K562 (cell line): ENCODE measurements around the gene SCGB1C2. TPM values are rescaled to one million over a fixed set of nuclear protein-coding genes. Genes with fewer than 3 reads are reported as not detected.
"Not testable (repeated sequence)": the region's sequence is repeated elsewhere in the genome, so short reads cannot be mapped to it uniquely, and the experiment has no call there.

Experiments used
- ATAC-seq: fragments of 200-7000 bp; cut with Tn5 transposase; 3 replicates; pipeline ENCODE4 v1.9.1; 2020; ENCODE audit warnings: moderate library complexity
- BruUV-seq: library from RNA; stranded (reverse); fragments of 400-500 nt; replicated peaks from 2 replicates; lab custom pipeline; 2021; lab: Mats Ljungman, UMichigan
- CTCF ChIA-PET: fragments of 300-600 bp; formaldehyde crosslinking; extraction: SDS; loops from one replicate; lab custom pipeline; 2021; ENCODE audit warnings: low intra/inter-chr PET ratio; lab: Yijun Ruan, JAX
- POLR2A ChIA-PET: fragments of 300-600, 350-650 bp; sonication (Branson Sonifier 250); formaldehyde crosslinking; extraction: SDS; loops from one replicate; lab custom pipeline; 2021; ENCODE audit warnings: antibody characterized with exemption, inconsistent platforms; lab: Yijun Ruan, JAX
- DNase-seq, 4 experiments: peaks; one replicate each; pipeline versions ENCODE4 v3.0.0 to v3.0.0-alpha.2; 2011 to 2018; ENCODE audit warnings: low spot score in 3 of 4, mixed read lengths in 3 of 4; ENCODE audit errors: extremely low read depth in 1 of 4
- FAIRE-seq: peaks from 2 replicates; lab custom pipeline; 2011; peaks lifted over from hg19 to GRCh38; lab: Jason Lieb, UNC
- H2AFZ ChIP-seq: 2 replicates; pipeline ENCODE4 v1.6.0; 2011; ENCODE audit warnings: low read depth, low read length, control low read depth, inconsistent platforms
- H3K27ac ChIP-seq: fragments of 200-600 bp; 3 replicates; pipeline ENCODE4 v1.8.0; 2011; ENCODE audit warnings: low read depth, mild to moderate bottlenecking, control low read depth, inconsistent platforms, low read length, moderate library complexity, mixed read lengths; ENCODE audit errors: extremely low read depth
- H3K27me3 ChIP-seq, 2 experiments: fragments of 300-600 bp in 1 of 2; 2 replicates in 1 of 2; 3 replicates in 1 of 2; pipeline versions ENCODE4 v1.6.0 to v1.8.0; 2011; ENCODE audit warnings: inconsistent platforms in 2 of 2, low read length in 2 of 2, mild to moderate bottlenecking in 1 of 2, mixed read lengths in 1 of 2, moderate library complexity in 1 of 2; ENCODE audit not compliant: control insufficient read depth in 2 of 2, insufficient read depth in 2 of 2
- H3K36me3 ChIP-seq: fragments of 300-600 bp; 3 replicates; pipeline ENCODE4 v1.8.0; 2011; ENCODE audit warnings: mild to moderate bottlenecking, low read length, inconsistent platforms; ENCODE audit not compliant: control insufficient read depth, insufficient read depth
- H3K4me1 ChIP-seq, 2 experiments: fragments of 200-600 bp in 1 of 2; replicated peaks in 1 of 2; 2 replicates in 1 of 2; 3 replicates in 1 of 2; pipeline versions ENCODE4 v1.5.1 to v1.8.0; 2011; ENCODE audit warnings: inconsistent platforms in 2 of 2, low read length in 2 of 2, mild to moderate bottlenecking in 1 of 2, mixed read lengths in 1 of 2, moderate library complexity in 1 of 2; ENCODE audit not compliant: control insufficient read depth in 2 of 2, insufficient read depth in 2 of 2
- H3K4me2 ChIP-seq: 2 replicates; pipeline ENCODE4 v1.6.1; 2011; ENCODE audit warnings: low read length, control low read depth, inconsistent platforms, mixed read lengths; ENCODE audit not compliant: insufficient read depth
- H3K4me3 ChIP-seq: fragments of 200-600 bp; sonication (generic), shearing (Covaris generic); 2 replicates; pipeline ENCODE4 v1.5.1; 2016; ENCODE audit warnings: control low read depth, inconsistent platforms
- H3K79me2 ChIP-seq: fragments of 200-600 bp; 3 replicates; pipeline ENCODE4 v1.8.0; 2011; ENCODE audit warnings: low read length, inconsistent platforms; ENCODE audit not compliant: control insufficient read depth, insufficient read depth
- H3K9ac ChIP-seq, 2 experiments: 2 replicates each; pipeline versions ENCODE4 v1.6.0 to v1.6.1; 2011; ENCODE audit warnings: low read depth in 2 of 2, low read length in 2 of 2, control low read depth in 1 of 2, inconsistent platforms in 1 of 2, mild to moderate bottlenecking in 1 of 2, mixed read lengths in 1 of 2; ENCODE audit not compliant: insufficient read depth in 1 of 2
- H3K9me1 ChIP-seq: one replicate; pipeline ENCODE4 v1.6.0; 2011; ENCODE audit warnings: inconsistent platforms, mild to moderate bottlenecking, low read length, moderate library complexity; ENCODE audit not compliant: control insufficient read depth, insufficient read depth
- H3K9me3 ChIP-seq: replicated peaks from 2 replicates; pipeline ENCODE4 v1.5.1; 2011; ENCODE audit warnings: low read depth, low read length, inconsistent platforms; ENCODE audit not compliant: control insufficient read depth, insufficient read depth
- H4K20me1 ChIP-seq: replicated peaks from 2 replicates; pipeline ENCODE4 v1.6.1; 2011; ENCODE audit warnings: low read length, inconsistent platforms, mixed read lengths; ENCODE audit not compliant: control insufficient read depth, insufficient read depth
- SPI1 ChIP-seq: IDR thresholded peaks from 2 replicates; pipeline ENCODE4 v1.6.1; 2011; ENCODE audit warnings: low read depth, low read length, control low read depth, borderline replicate concordance
- WGBS: fragments of 100-300 bp; shearing (Covaris generic); methylation state at CpG from one replicate; pipeline ENCODE4 v1.1.6; 2016; ENCODE audit warnings: low coverage, mixed read lengths; ENCODE audit not compliant: insufficient coverage; ENCODE audit errors: missing lambda C conversion rate; 5-methylcytosine and 5-hydroxymethylcytosine counted together
- in situ Hi-C: fragments of 300-500 bp; cut with MboI; formaldehyde crosslinking; loops from 4 replicates; pipeline ENCODE4 v1.15.0; 2018; ENCODE audit warnings: inconsistent platforms, mixed read lengths
- intact Hi-C: fragments of 100-400 bp; cut with micrococcal nuclease; formaldehyde crosslinking; loops from 2 replicates; pipeline ENCODE4 v1.14.2; 2022
- polyA plus RNA-seq, 8 experiments: library from polyadenylated mRNA; depleted of rRNA in 4 of 8; stranded (reverse) in 5 of 8; unstranded in 3 of 8; fragments of >200 nt; fragmentation: Nextera tagmentation in 2 of 8; fragmentation: Illumina TruSeq in 1 of 8; extraction: Ambion mirVana in 2 of 8; extraction: Trizol in 1 of 8; gene quantifications; 2 replicates each; pipeline versions ENCODE4 v1.2.1 to v1.2.3, GENCODE V29; 2011 to 2014; ENCODE audit warnings: inconsistent platforms in 1 of 8, missing spikeins in 1 of 8
- total RNA-seq, 7 experiments: library from RNA; depleted of rRNA in 6 of 7; stranded (reverse); fragments of >200 nt in 6 of 7; fragmentation: Illumina TruSeq in 2 of 7; extraction: Trizol in 2 of 7; gene quantifications; 2 replicates each; pipeline versions ENCODE4 v1.2.1 to v1.2.3, GENCODE V29; 2011 to 2021; ENCODE audit warnings: low replicate concordance in 1 of 7
- TF ChIP-seq, protein P1 (sequence below), 3 experiments: IDR thresholded peaks in 2 of 3; conservative IDR thresholded peaks in 1 of 3; 2 replicates each; pipeline ENCODE4 v1.5.1; 2011 to 2012; ENCODE audit warnings: low read length in 3 of 3, mild to moderate bottlenecking in 3 of 3, control low read depth in 2 of 3, improper control_type of control experiment in 1 of 3, inconsistent platforms in 1 of 3, low read depth in 1 of 3, mixed read lengths in 1 of 3, moderate library complexity in 1 of 3; ENCODE audit not compliant: insufficient read depth in 2 of 3

The SCGB1C2 gene
- total and polyA plus RNA-seq, 9 of the 15 experiments (the other 6 are each of a cell fraction or from before 2014, with no cell fraction given) = not detected

DNA sequence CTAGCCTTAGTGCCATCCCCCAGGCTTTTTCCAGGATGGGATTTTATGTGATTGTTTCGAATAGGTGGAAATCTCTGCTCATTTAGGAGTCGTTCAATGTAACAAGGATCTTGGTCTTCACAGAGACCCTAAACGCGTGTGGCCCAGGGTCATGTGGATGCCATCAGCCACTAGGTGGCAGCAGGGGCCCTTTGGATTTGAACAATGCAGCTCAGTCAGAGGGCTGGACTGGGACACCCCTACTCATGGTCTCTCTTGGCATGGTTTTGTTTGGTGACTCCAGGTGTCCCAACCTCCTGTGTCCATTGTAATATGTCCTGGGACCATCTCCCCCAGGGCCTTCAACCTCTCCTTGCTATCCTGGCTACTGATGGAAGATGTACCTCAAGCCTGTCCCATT, 838 bp upstream of the SCGB1C2 start:
- H2AFZ ChIP-seq, H3K4me2 ChIP-seq, H3K9me3 ChIP-seq, H3K4me1 ChIP-seq, H4K20me1 ChIP-seq, in situ Hi-C loops, intact Hi-C loops, H3K79me2 ChIP-seq, H3K9me1 ChIP-seq, H3K4me3 ChIP-seq, DNase-seq, FAIRE-seq, H3K27me3 ChIP-seq, POLR2A ChIA-PET, H3K9ac ChIP-seq, BruUV-seq, H3K36me3 ChIP-seq, H3K27ac ChIP-seq, CTCF ChIA-PET: not testable (repeated sequence)
- WGBS = 0% methylated on average over 2 of the region's 4 CpGs
- ATAC-seq = peak; percentile 95
- TF ChIP-seq, protein P1, sequence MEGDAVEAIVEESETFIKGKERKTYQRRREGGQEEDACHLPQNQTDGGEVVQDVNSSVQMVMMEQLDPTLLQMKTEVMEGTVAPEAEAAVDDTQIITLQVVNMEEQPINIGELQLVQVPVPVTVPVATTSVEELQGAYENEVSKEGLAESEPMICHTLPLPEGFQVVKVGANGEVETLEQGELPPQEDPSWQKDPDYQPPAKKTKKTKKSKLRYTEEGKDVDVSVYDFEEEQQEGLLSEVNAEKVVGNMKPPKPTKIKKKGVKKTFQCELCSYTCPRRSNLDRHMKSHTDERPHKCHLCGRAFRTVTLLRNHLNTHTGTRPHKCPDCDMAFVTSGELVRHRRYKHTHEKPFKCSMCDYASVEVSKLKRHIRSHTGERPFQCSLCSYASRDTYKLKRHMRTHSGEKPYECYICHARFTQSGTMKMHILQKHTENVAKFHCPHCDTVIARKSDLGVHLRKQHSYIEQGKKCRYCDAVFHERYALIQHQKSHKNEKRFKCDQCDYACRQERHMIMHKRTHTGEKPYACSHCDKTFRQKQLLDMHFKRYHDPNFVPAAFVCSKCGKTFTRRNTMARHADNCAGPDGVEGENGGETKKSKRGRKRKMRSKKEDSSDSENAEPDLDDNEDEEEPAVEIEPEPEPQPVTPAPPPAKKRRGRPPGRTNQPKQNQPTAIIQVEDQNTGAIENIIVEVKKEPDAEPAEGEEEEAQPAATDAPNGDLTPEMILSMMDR (IDR thresholded peaks at IDR 0.05 in 2 of 3, conservative IDR thresholded peaks at IDR 0.05 in 1 of 3; ENCODE audit: insufficient read depth in 2 of 3, low read depth in 1 of 3, low read length in 3 of 3) = peak in 1 of 3 experiments; percentile 15; a peak in 1 of 6 replicates

DNA sequence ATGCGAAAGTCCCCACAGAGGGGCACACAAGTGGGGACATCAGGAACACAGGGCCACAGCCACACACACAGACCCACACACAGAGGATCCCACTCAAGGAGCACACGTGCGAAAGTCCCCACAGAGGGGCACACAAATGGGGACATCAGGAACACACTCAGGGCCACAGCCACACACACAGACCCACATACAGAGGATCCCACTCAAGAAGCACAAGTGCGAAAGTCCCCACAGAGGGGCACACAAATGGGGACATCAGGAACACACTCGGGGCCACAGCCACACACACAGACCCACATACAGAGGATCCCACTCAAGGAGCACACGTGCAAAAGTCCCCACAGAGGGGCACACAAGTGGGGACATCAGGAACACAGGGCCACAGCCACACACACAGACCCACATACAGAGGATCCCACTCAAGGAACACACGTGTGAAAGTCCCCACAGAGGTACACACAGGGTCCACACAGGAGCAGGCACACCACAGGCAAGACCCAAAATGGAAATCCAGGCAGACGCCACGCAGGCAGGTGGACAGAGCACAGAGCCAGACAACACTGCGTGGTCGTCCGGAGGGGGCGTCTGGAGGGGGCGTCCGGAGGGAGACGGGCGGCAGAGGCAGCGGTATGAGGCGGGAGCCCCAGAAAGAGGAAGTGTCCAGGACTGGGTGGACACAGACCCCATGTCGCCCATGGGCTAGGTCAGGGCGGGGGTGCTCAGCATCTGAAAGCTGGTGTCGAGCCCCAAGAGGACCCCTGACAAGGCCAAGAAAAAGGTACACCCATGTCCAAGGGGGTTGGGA, 2.2 kb downstream of the SCGB1C2 start:
- H3K36me3 ChIP-seq, H3K79me2 ChIP-seq, POLR2A ChIA-PET, H3K4me3 ChIP-seq, H3K9ac ChIP-seq, BruUV-seq, in situ Hi-C loops, DNase-seq, H4K20me1 ChIP-seq, CTCF ChIA-PET, H2AFZ ChIP-seq, H3K27me3 ChIP-seq, H3K27ac ChIP-seq, H3K4me1 ChIP-seq, H3K4me2 ChIP-seq, FAIRE-seq, H3K9me3 ChIP-seq, H3K9me1 ChIP-seq, intact Hi-C loops: not testable (repeated sequence)
- TF ChIP-seq SPI1 = peak; percentile 48
- peak; percentile 32; the same call in 2 of the 3 replicates for ATAC-seq
- 8% methylated on average over 8 of the region's 22 CpGs for WGBS
